Mesendoderm (in vitro differentiated cells): ENCODE results near the gene RPS6KB2. TPM values are rescaled to one million over a fixed set of nuclear protein-coding genes. Genes with fewer than 3 reads are reported as not detected.

Experiments
- small RNA-seq: library from polyadenylated mRNA; stranded (forward); fragments of <200 nt; extraction: miRNeasy Mini kit (QIAGEN cat#:217004); gene quantifications from one replicate; pipeline ENCODE3, GENCODE V24; 2013; ENCODE audit not compliant: insufficient read depth

RPS6KB2 gene

Small RNA genes within 50 kb of the gene (small RNA-seq; reads per million reads assigned to genes)
- not detected for gene RNU6-1238P
